HAP-1 (cell line): ENCODE measurements around the gene LYSMD3.

ENCODE experiments used
- DNase-seq, 2 experiments: peaks; one replicate each; pipeline ENCODE4 v3.0.0-alpha.2; 2016 to 2020; ENCODE audit warnings: low spot score in 2 of 2
- H3K27me3 ChIP-seq: fragments of 250-450 bp; sonication (Bioruptor Pico); 2 replicates; pipeline ENCODE4 v1.5.1; 2020; ENCODE audit warnings: low read depth, mild to moderate bottlenecking, moderate library complexity
- H3K36me3 ChIP-seq: fragments of 250-450 bp; sonication (Bioruptor Pico); replicated peaks from 2 replicates; pipeline ENCODE4 v1.5.1; 2020; ENCODE audit warnings: mild to moderate bottlenecking
- H3K4me1 ChIP-seq: fragments of 250-450 bp; sonication (Bioruptor Pico); 2 replicates; pipeline ENCODE4 v1.5.1; 2020; ENCODE audit warnings: mild to moderate bottlenecking
- H3K4me3 ChIP-seq: fragments of 250-450 bp; sonication (Bioruptor Pico); 2 replicates; pipeline ENCODE4 v1.5.1; 2020; ENCODE audit warnings: mild to moderate bottlenecking, moderate library complexity
- H3K9me3 ChIP-seq: fragments of 250-450 bp; sonication (Bioruptor Pico); 2 replicates; pipeline ENCODE4 v1.5.1; 2020; ENCODE audit warnings: mild to moderate bottlenecking, moderate library complexity
- in situ Hi-C: fragments of 300-500 bp; cut with MboI; formaldehyde crosslinking; loops from 3 replicates; pipeline ENCODE4 v1.14.3; 2020; ENCODE audit warnings: low sequenced_read_pairs, inconsistent platforms, mixed read lengths

LYSMD3 gene

GRCh38 chr5:90484540-90484939, 44.8 kb downstream of the LYSMD3 start:
- Histone ChIP-seq H3K9me3 (no peaks in the 10 kb centered on the region), H3K4me3 (no peak overlapping the region), H3K36me3 (peaks cover 3% of the 10 kb centered on the region), H3K27me3 (no peaks in the 10 kb centered on the region), H3K4me1 (peaks cover 3% of the 10 kb centered on the region; the same call in 1 of the 2 replicates)
- DNase-seq: no peak
- in situ Hi-C loops: no loop called here

GRCh38 chr5:90483206-90483605, 46.2 kb downstream of the LYSMD3 start:
- no peak for DNase-seq
- Histone ChIP-seq H3K36me3 (no peaks in the 10 kb centered on the region; the same call in none of the 2 replicates), H3K9me3 (no peaks in the 10 kb centered on the region), H3K4me1 (peaks cover 3% of the 10 kb centered on the region; the same call in 1 of the 2 replicates), H3K27me3 (no peaks in the 10 kb centered on the region), H3K4me3 (no peak overlapping the region)
- in situ Hi-C loops: no loop called here

GRCh38 chr5:90480699-90481098, 48.7 kb downstream of the LYSMD3 start:
- in situ Hi-C loops: no loop called here

GRCh38 chr5:90479611-90480385, 49.6 kb downstream of the LYSMD3 start:
- Histone ChIP-seq H3K27me3 (no peaks in the 10 kb centered on the region), H3K9me3 (no peaks in the 10 kb centered on the region), H3K4me1 (peaks cover 8% of the 10 kb centered on the region), H3K4me3 (no peak overlapping the region), H3K36me3 (no peaks in the 10 kb centered on the region; the same call in 1 of the 2 replicates)
- no peak for DNase-seq
- in situ Hi-C loops: no loop called here

More at GRCh38 chr5:90480699-90481098, 48.7 kb downstream of the LYSMD3 start:
- DNase-seq: no peak
- Histone ChIP-seq H3K4me1 (peaks cover 9% of the 10 kb centered on the region; the same call in 1 of the 2 replicates), H3K4me3 (no peak overlapping the region), H3K27me3 (no peaks in the 10 kb centered on the region), H3K36me3 (no peaks in the 10 kb centered on the region; the same call in 1 of the 2 replicates), H3K9me3 (no peaks in the 10 kb centered on the region)

GRCh38 chr5:90477621-90478215, 51.7 kb downstream of the LYSMD3 start:
- in situ Hi-C loops: no loop called here
- H3K36me3 ChIP-seq: no peaks in the 10 kb centered on the region; the same call in 1 of the 2 replicates
- H3K9me3 ChIP-seq: no peaks in the 10 kb centered on the region
- DNase-seq: no peak
- H3K4me3 ChIP-seq: no peak overlapping the region
- no peaks in the 10 kb centered on the region for H3K27me3 ChIP-seq
- peaks cover 9% of the 10 kb centered on the region for H3K4me1 ChIP-seq

GRCh38 chr5:90477073-90477472, 52.3 kb downstream of the LYSMD3 start:
- H3K36me3 ChIP-seq: no peaks in the 10 kb centered on the region; the same call in 1 of the 2 replicates
- no peaks in the 10 kb centered on the region for H3K9me3 ChIP-seq
- in situ Hi-C loops: no loop called here
- no peak for DNase-seq
- peaks cover 12% of the 10 kb centered on the region for H3K4me1 ChIP-seq
- no peak overlapping the region for H3K4me3 ChIP-seq
- no peaks in the 10 kb centered on the region for H3K27me3 ChIP-seq

GRCh38 chr5:90476391-90476790, 53.0 kb downstream of the LYSMD3 start:
- H3K27me3 ChIP-seq: no peaks in the 10 kb centered on the region
- in situ Hi-C loops: no loop called here
- H3K9me3 ChIP-seq: no peaks in the 10 kb centered on the region
- H3K4me1 ChIP-seq: peaks cover 14% of the 10 kb centered on the region
- no peaks in the 10 kb centered on the region; the same call in 1 of the 2 replicates for H3K36me3 ChIP-seq
- no peak for DNase-seq
- no peak overlapping the region for H3K4me3 ChIP-seq

- no peaks in the 10 kb centered on the region for H3K9me3 ChIP-seq
- DNase-seq: no peak
- H3K36me3 ChIP-seq: no peaks in the 10 kb centered on the region; the same call in 1 of the 2 replicates
- in situ Hi-C loops: no loop called here
- H3K4me3 ChIP-seq: peak overlapping the region; percentile 67
- peaks cover 14% of the 10 kb centered on the region for H3K4me1 ChIP-seq
- no peaks in the 10 kb centered on the region for H3K27me3 ChIP-seq
These were observed 53.9 kb downstream of the LYSMD3 start for GRCh38 chr5:90475436-90475980.

- peak; percentile 91 to 98 for DNase-seq
- H3K36me3 ChIP-seq: no peaks in the 10 kb centered on the region; the same call in 1 of the 2 replicates
- no peaks in the 10 kb centered on the region for H3K27me3 ChIP-seq
- peak within 1 kb of the TSS; percentile 67 for H3K4me3 ChIP-seq
- no peaks in the 10 kb centered on the region for H3K9me3 ChIP-seq
- peaks cover 19% of the 10 kb centered on the region for H3K4me1 ChIP-seq
- in situ Hi-C loops: no loop called here
These were observed 54.9 kb downstream of the LYSMD3 start, which contains the start of the genes MBLAC2 and POLR3G for GRCh38 chr5:90474235-90475107. Gene MBLAC2 (minus strand): TSS chr5:90474771. CDS start chr5:90474292, 479 bp downstream. Gene POLR3G (plus strand): TSS chr5:90474864. CDS start chr5:90485568, 10,704 bp downstream.

GRCh38 chr5:90473396-90474234, 55.8 kb downstream of the LYSMD3 start:
- Histone ChIP-seq H3K4me3 (peak overlapping the region; percentile 67), H3K36me3 (no peaks in the 10 kb centered on the region; the same call in 1 of the 2 replicates), H3K4me1 (peaks cover 19% of the 10 kb centered on the region), H3K27me3 (no peaks in the 10 kb centered on the region), H3K9me3 (no peaks in the 10 kb centered on the region)
- in situ Hi-C loops: no loop called here
- peak; percentile 40 to 63 for DNase-seq

- no peaks in the 10 kb centered on the region; the same call in 1 of the 2 replicates for H3K36me3 ChIP-seq
- peaks cover 19% of the 10 kb centered on the region for H3K4me1 ChIP-seq
- no peaks in the 10 kb centered on the region for H3K9me3 ChIP-seq
- no peaks in the 10 kb centered on the region for H3K27me3 ChIP-seq
- in situ Hi-C loops: no loop called here
- peak overlapping the region; percentile 67 for H3K4me3 ChIP-seq
- DNase-seq: no peak
These were observed 56.5 kb downstream of the LYSMD3 start for GRCh38 chr5:90472783-90473395.
